Liver (tissue), 9 donors: ENCODE data around the gene RUNDC1. TPM values are rescaled to one million over a fixed set of nuclear protein-coding genes. Genes with fewer than 3 reads are reported as not detected.

Experiments used
- DNase-seq: peaks from one replicate; pipeline ENCODE4 v3.0.0-alpha.2; 2017; ENCODE audit warnings: low spot score
- H3K27ac ChIP-seq, 2 donors: one replicate each; pipeline ENCODE4 v1.7.0; 2013; ENCODE audit warnings: inconsistent platforms in 2 of 2, low read length in 2 of 2, control low read depth in 1 of 2, low read depth in 1 of 2, mild to moderate bottlenecking in 1 of 2
- H3K27me3 ChIP-seq, 4 donors: one replicate each; pipeline versions ENCODE4 v1.6.1 to v1.7.0; 2013; ENCODE audit warnings: low read length in 3 of 4, inconsistent platforms in 1 of 4, mild to moderate bottlenecking in 1 of 4, moderate library complexity in 1 of 4; ENCODE audit not compliant: control insufficient read depth in 4 of 4, insufficient read depth in 4 of 4
- H3K36me3 ChIP-seq, 4 donors: one replicate each; pipeline versions ENCODE4 v1.6.1 to v1.7.0; 2013; ENCODE audit warnings: low read length in 3 of 4, mild to moderate bottlenecking in 3 of 4, low read depth in 1 of 4, moderate library complexity in 1 of 4; ENCODE audit not compliant: control insufficient read depth in 4 of 4, insufficient read depth in 3 of 4
- H3K4me1 ChIP-seq, 4 donors: one replicate each; pipeline versions ENCODE4 v1.6.1 to v1.7.0; 2013; ENCODE audit warnings: low read length in 3 of 4, mild to moderate bottlenecking in 3 of 4, moderate library complexity in 1 of 4; ENCODE audit not compliant: control insufficient read depth in 4 of 4, insufficient read depth in 4 of 4
- H3K4me3 ChIP-seq, 3 donors: one replicate each; pipeline versions ENCODE4 v1.6.1 to v1.7.0; 2013; ENCODE audit warnings: low read length in 3 of 3, control low read depth in 1 of 3, low read depth in 1 of 3, mild to moderate bottlenecking in 1 of 3
- H3K9ac ChIP-seq, 2 donors: one replicate each; pipeline ENCODE4 v1.7.0; 2013; ENCODE audit warnings: low read length in 2 of 2, mild to moderate bottlenecking in 2 of 2, moderate library complexity in 2 of 2, control low read depth in 1 of 2, low read depth in 1 of 2
- H3K9me3 ChIP-seq, 4 donors: one replicate each; pipeline versions ENCODE4 v1.6.1 to v1.7.0; 2013; ENCODE audit warnings: low read length in 3 of 4; ENCODE audit not compliant: control insufficient read depth in 4 of 4
- EGR1 ChIP-seq, 2 donors: IDR thresholded peaks; 2 replicates each; pipeline ENCODE4 v1.6.1; 2016 to 2018; ENCODE audit warnings: antibody characterized with exemption in 2 of 2, low read depth in 2 of 2
- FOXA1 ChIP-seq: IDR thresholded peaks from 2 replicates; pipeline ENCODE4 v1.6.1; 2016; ENCODE audit warnings: antibody characterized with exemption
- FOXA2 ChIP-seq: IDR thresholded peaks from 2 replicates; pipeline ENCODE4 v1.6.1; 2016; ENCODE audit warnings: antibody characterized with exemption
- GABPA ChIP-seq, 2 donors: IDR thresholded peaks in 1 of 2; conservative IDR thresholded peaks in 1 of 2; 2 replicates each; pipeline ENCODE4 v1.6.1; 2016; ENCODE audit warnings: antibody characterized with exemption in 2 of 2, mild to moderate bottlenecking in 1 of 2, moderate library complexity in 1 of 2
- HNF4A ChIP-seq, 2 donors: conservative IDR thresholded peaks; 2 replicates each; pipeline ENCODE4 v1.6.1; 2016; ENCODE audit warnings: antibody characterized with exemption in 2 of 2, mild to moderate bottlenecking in 2 of 2
- HNF4G ChIP-seq: IDR thresholded peaks from 2 replicates; pipeline ENCODE4 v1.6.1; 2016; ENCODE audit warnings: antibody characterized with exemption
- JUND ChIP-seq, 2 donors: IDR thresholded peaks; 2 replicates each; pipeline ENCODE4 v1.6.1; 2016; ENCODE audit warnings: antibody characterized with exemption in 2 of 2
- NR2F2 ChIP-seq: IDR thresholded peaks from 2 replicates; pipeline ENCODE4 v1.6.1; 2016; ENCODE audit warnings: antibody characterized with exemption
- RAD21 ChIP-seq, 2 donors: IDR thresholded peaks; 2 replicates each; pipeline ENCODE4 v1.6.1; 2016; ENCODE audit warnings: antibody characterized with exemption in 2 of 2, mild to moderate bottlenecking in 2 of 2
- RXRA ChIP-seq, 2 donors: IDR thresholded peaks; 2 replicates each; pipeline ENCODE4 v1.6.1; 2017 to 2018; ENCODE audit warnings: antibody characterized with exemption in 2 of 2, mild to moderate bottlenecking in 1 of 2
- SP1 ChIP-seq: IDR thresholded peaks from 2 replicates; pipeline ENCODE4 v1.6.1; 2018; ENCODE audit warnings: antibody characterized with exemption, mild to moderate bottlenecking
- TAF1 ChIP-seq: conservative IDR thresholded peaks from 2 replicates; pipeline ENCODE4 v1.6.1; 2016; ENCODE audit warnings: antibody characterized with exemption, mild to moderate bottlenecking
- YY1 ChIP-seq: IDR thresholded peaks from 2 replicates; pipeline ENCODE4 v1.6.1; 2016; ENCODE audit warnings: antibody characterized with exemption, mild to moderate bottlenecking
- WGBS: extraction: QIAGEN DNeasy Blood & Tissue Kit; methylation state at CpG from one replicate; pipeline ENCODE4 v1.1.7; 2013; 5-methylcytosine and 5-hydroxymethylcytosine counted together
- polyA plus RNA-seq, 2 donors: library from polyadenylated mRNA; stranded (reverse) in 1 of 2; unstranded in 1 of 2; fragments of 200-250 nt in 1 of 2; fragments of >200 nt in 1 of 2; fragmentation: Nextera tagmentation in 1 of 2; extraction: Ambion mirVana in 1 of 2; gene quantifications; one replicate each; pipeline versions ENCODE4 v1.2.1 to v1.2.3, GENCODE V29; 2013 to 2015
- total RNA-seq, 2 donors: library from RNA; depleted of rRNA; stranded (reverse); fragments of >200 nt; gene quantifications; one replicate each; pipeline ENCODE4 v1.2.3, GENCODE V29; 2014
- TF ChIP-seq, protein P1 (sequence below): IDR thresholded peaks from 2 replicates; pipeline ENCODE4 v1.6.1; 2016; ENCODE audit warnings: antibody characterized with exemption
- TF ChIP-seq, protein P2 (sequence below): IDR thresholded peaks from 2 replicates; pipeline ENCODE4 v1.6.1; 2016; ENCODE audit warnings: antibody characterized with exemption, mild to moderate bottlenecking
- TF ChIP-seq, protein P3 (sequence below): IDR thresholded peaks from 2 replicates; pipeline ENCODE4 v1.6.1; 2016; ENCODE audit warnings: antibody characterized with exemption
- TF ChIP-seq, protein P4 (sequence below): IDR thresholded peaks from 2 replicates; pipeline ENCODE4 v1.6.1; 2016; ENCODE audit warnings: antibody characterized with exemption
- TF ChIP-seq, protein P5 (sequence below): fragments of 150-350 bp; IDR thresholded peaks from 2 replicates; pipeline ENCODE4 v1.5.1; 2017; ENCODE audit warnings: improper control_type of control experiment, low read depth, low read length; ENCODE audit not compliant: missing input control
- donor health status: healthy.
- donor health status: healthy.
- donor health status: healthy.
- donor health status: healthy.
- donor health status: healthy.

Gene RUNDC1
- total and polyA plus RNA-seq, 4 donors: 2.9 to 8.1 (median 4.4) TPM

DNA sequence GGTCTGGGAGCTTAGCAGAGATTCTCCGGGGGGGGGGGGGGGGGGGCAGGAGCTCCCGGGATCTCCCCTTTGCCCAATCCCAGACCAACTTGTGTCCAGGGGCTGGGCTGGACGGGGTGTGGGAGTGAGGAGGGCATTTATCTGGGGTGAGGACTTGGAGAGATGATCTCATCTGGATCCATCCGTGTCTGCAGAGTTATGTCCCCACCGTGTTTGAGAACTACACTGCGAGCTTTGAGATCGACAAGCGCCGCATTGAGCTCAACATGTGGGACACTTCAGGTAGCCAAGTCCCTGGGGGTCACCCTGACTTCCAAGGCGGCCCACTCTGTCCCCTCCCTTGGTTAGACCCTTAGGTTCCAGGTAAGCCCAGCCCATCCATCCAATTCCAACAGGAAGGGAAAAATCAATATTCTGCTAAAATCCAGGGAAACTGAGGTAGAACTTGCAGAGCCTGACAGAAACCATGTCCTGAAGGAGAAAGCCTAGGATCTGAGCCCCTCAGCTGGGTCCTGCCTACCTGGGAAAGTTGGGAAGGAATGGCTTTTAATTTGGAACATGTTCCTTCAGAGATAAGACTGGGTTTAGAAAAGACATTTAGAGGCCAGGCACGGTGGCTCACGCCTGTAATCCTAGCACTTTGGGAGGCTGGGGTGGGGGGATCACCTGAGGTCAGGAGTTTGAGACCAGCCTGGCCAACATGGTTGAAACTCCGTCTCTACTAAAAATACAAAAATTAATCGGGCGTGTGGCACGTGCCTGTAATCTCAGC is 45.6 kb downstream of the RUNDC1 start:
- Histone ChIP-seq H3K9ac (no peak overlapping the region), H3K4me3 (no peak overlapping the region), H3K27me3 (no peaks in the 10 kb centered on the region), H3K9me3 (no peaks in the 10 kb centered on the region), H3K27ac (no peak overlapping the region), H3K36me3 (no peaks in the 10 kb centered on the region), H3K4me1 (peaks cover 8 to 34% (median 20%) of the 10 kb centered on the region in 4 donors)
- TF ChIP-seq SP1 (no peak), GABPA (IDR thresholded peaks at IDR 0.05 in 1 of 2, conservative IDR thresholded peaks at IDR 0.05 in 1 of 2) (no peak), RXRA (IDR thresholded peaks at IDR 0.05) (no peak), FOXA2 (no peak), JUND (IDR thresholded peaks at IDR 0.05) (no peak), HNF4G (no peak), EGR1 (IDR thresholded peaks at IDR 0.05; ENCODE audit: low read depth in 2 of 2) (no peak), FOXA1 (no peak), TAF1 (no peak), HNF4A (conservative IDR thresholded peaks at IDR 0.05) (no peak), RAD21 (IDR thresholded peaks at IDR 0.05) (no peak), NR2F2 (no peak), YY1 (no peak)
- TF ChIP-seq, protein P1, sequence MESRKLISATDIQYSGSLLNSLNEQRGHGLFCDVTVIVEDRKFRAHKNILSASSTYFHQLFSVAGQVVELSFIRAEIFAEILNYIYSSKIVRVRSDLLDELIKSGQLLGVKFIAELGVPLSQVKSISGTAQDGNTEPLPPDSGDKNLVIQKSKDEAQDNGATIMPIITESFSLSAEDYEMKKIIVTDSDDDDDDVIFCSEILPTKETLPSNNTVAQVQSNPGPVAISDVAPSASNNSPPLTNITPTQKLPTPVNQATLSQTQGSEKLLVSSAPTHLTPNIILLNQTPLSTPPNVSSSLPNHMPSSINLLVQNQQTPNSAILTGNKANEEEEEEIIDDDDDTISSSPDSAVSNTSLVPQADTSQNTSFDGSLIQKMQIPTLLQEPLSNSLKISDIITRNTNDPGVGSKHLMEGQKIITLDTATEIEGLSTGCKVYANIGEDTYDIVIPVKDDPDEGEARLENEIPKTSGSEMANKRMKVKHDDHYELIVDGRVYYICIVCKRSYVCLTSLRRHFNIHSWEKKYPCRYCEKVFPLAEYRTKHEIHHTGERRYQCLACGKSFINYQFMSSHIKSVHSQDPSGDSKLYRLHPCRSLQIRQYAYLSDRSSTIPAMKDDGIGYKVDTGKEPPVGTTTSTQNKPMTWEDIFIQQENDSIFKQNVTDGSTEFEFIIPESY: no peak
- TF ChIP-seq, protein P2, sequence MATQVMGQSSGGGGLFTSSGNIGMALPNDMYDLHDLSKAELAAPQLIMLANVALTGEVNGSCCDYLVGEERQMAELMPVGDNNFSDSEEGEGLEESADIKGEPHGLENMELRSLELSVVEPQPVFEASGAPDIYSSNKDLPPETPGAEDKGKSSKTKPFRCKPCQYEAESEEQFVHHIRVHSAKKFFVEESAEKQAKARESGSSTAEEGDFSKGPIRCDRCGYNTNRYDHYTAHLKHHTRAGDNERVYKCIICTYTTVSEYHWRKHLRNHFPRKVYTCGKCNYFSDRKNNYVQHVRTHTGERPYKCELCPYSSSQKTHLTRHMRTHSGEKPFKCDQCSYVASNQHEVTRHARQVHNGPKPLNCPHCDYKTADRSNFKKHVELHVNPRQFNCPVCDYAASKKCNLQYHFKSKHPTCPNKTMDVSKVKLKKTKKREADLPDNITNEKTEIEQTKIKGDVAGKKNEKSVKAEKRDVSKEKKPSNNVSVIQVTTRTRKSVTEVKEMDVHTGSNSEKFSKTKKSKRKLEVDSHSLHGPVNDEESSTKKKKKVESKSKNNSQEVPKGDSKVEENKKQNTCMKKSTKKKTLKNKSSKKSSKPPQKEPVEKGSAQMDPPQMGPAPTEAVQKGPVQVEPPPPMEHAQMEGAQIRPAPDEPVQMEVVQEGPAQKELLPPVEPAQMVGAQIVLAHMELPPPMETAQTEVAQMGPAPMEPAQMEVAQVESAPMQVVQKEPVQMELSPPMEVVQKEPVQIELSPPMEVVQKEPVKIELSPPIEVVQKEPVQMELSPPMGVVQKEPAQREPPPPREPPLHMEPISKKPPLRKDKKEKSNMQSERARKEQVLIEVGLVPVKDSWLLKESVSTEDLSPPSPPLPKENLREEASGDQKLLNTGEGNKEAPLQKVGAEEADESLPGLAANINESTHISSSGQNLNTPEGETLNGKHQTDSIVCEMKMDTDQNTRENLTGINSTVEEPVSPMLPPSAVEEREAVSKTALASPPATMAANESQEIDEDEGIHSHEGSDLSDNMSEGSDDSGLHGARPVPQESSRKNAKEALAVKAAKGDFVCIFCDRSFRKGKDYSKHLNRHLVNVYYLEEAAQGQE: no peak
- TF ChIP-seq, protein P3, sequence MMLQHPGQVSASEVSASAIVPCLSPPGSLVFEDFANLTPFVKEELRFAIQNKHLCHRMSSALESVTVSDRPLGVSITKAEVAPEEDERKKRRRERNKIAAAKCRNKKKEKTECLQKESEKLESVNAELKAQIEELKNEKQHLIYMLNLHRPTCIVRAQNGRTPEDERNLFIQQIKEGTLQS: no peak
- TF ChIP-seq, protein P4, sequence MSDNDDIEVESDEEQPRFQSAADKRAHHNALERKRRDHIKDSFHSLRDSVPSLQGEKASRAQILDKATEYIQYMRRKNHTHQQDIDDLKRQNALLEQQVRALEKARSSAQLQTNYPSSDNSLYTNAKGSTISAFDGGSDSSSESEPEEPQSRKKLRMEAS: no peak
- TF ChIP-seq, protein P5, sequence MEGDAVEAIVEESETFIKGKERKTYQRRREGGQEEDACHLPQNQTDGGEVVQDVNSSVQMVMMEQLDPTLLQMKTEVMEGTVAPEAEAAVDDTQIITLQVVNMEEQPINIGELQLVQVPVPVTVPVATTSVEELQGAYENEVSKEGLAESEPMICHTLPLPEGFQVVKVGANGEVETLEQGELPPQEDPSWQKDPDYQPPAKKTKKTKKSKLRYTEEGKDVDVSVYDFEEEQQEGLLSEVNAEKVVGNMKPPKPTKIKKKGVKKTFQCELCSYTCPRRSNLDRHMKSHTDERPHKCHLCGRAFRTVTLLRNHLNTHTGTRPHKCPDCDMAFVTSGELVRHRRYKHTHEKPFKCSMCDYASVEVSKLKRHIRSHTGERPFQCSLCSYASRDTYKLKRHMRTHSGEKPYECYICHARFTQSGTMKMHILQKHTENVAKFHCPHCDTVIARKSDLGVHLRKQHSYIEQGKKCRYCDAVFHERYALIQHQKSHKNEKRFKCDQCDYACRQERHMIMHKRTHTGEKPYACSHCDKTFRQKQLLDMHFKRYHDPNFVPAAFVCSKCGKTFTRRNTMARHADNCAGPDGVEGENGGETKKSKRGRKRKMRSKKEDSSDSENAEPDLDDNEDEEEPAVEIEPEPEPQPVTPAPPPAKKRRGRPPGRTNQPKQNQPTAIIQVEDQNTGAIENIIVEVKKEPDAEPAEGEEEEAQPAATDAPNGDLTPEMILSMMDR: no peak
- DNase-seq: no peak
- 80% methylated on average over 16 of the region's 16 CpGs for WGBS
